K562 (cell line): ENCODE measurements around the gene RBPJ. TPM values are rescaled to one million over a fixed set of nuclear protein-coding genes. Genes with fewer than 3 reads are reported as not detected.
A peak's percentile ranks its signal among the peaks of the same experiment; 100 is the strongest.

Experiments
- ATF7 ChIP-seq: fragments of 450-650 bp; IDR thresholded peaks from 2 replicates; pipeline ENCODE4 v1.7.1; 2014; ENCODE audit warnings: mild to moderate bottlenecking, moderate library complexity
- FOXK2 ChIP-seq, 2 experiments: fragments of 450-650 bp; IDR thresholded peaks in 1 of 2; conservative IDR thresholded peaks in 1 of 2; 2 replicates each; pipeline ENCODE4 v1.6.1; 2016; ENCODE audit warnings: low read depth in 2 of 2, mild to moderate bottlenecking in 1 of 2
- PHB ChIP-seq: fragments of 250-450 bp; sonication (Bioruptor Pico); IDR thresholded peaks from 2 replicates; pipeline ENCODE4 v1.5.0; 2021
- POLR2H ChIP-seq: IDR thresholded peaks from 2 replicates; pipeline ENCODE4 v1.6.1; 2016; ENCODE audit warnings: missing genetic modification characterization, low read depth, mild to moderate bottlenecking, control low read depth, missing compliant biosample characterization, moderate library complexity
- RFX5 ChIP-seq: IDR thresholded peaks from 2 replicates; pipeline ENCODE4 v1.6.1; 2011; ENCODE audit warnings: low read depth, mild to moderate bottlenecking, improper control_type of control experiment, low read length
- SIRT6 ChIP-seq: IDR thresholded peaks from one replicate; pipeline ENCODE4 v1.6.1; 2012; ENCODE audit warnings: low read depth, mild to moderate bottlenecking, control low read depth, inconsistent platforms, low read length, moderate library complexity
- ZNF24 ChIP-seq: fragments of 450-650 bp; IDR thresholded peaks from 2 replicates; pipeline ENCODE4 v1.6.1; 2016
- ZNF263 ChIP-seq: sonication (generic); formaldehyde crosslinking; IDR thresholded peaks from 2 replicates; pipeline ENCODE4 v1.8.0; 2022; ENCODE audit warnings: mild to moderate bottlenecking, missing genetic modification reagents, borderline replicate concordance
- ZNF431 ChIP-seq: sonication (generic); formaldehyde crosslinking; IDR thresholded peaks from 2 replicates; pipeline ENCODE4 v1.8.0; 2022; ENCODE audit warnings: mild to moderate bottlenecking, missing genetic modification reagents
- ZNF76 ChIP-seq: fragments of 250-450 bp; sonication (Bioruptor Pico); IDR thresholded peaks from 2 replicates; pipeline ENCODE4 v1.4.0; 2020; ENCODE audit warnings: mild to moderate bottlenecking, moderate library complexity, borderline replicate concordance
- polyA plus RNA-seq, 8 experiments: library from polyadenylated mRNA; depleted of rRNA in 4 of 8; stranded (reverse) in 5 of 8; unstranded in 3 of 8; fragments of >200 nt; fragmentation: Nextera tagmentation in 2 of 8; fragmentation: Illumina TruSeq in 1 of 8; extraction: Ambion mirVana in 2 of 8; extraction: Trizol in 1 of 8; gene quantifications; 2 replicates each; pipeline versions ENCODE4 v1.2.1 to v1.2.3, GENCODE V29; 2011 to 2014; ENCODE audit warnings: inconsistent platforms in 1 of 8, missing spikeins in 1 of 8
- total RNA-seq, 7 experiments: library from RNA; depleted of rRNA in 6 of 7; stranded (reverse); fragments of >200 nt in 6 of 7; fragmentation: Illumina TruSeq in 2 of 7; extraction: Trizol in 2 of 7; gene quantifications; 2 replicates each; pipeline versions ENCODE4 v1.2.1 to v1.2.3, GENCODE V29; 2011 to 2021; ENCODE audit warnings: low replicate concordance in 1 of 7
- TF ChIP-seq, protein P1 (sequence below): fragments of 250-450 bp; sonication (Bioruptor Pico); IDR thresholded peaks from 2 replicates; pipeline ENCODE4 v1.9.0; 2021; ENCODE audit warnings: mild to moderate bottlenecking, inconsistent platforms
- TF ChIP-seq, protein P2 (sequence below): fragments of 250-450 bp; sonication (Bioruptor Pico); IDR thresholded peaks from 2 replicates; pipeline ENCODE4 v1.8.0; 2022; ENCODE audit warnings: moderate library complexity, mild to moderate bottlenecking, inconsistent platforms
- TF ChIP-seq, protein P3 (sequence below), 2 experiments: IDR thresholded peaks; 2 replicates each; pipeline ENCODE4 v1.6.1; 2012; ENCODE audit warnings: improper control_type of control experiment in 2 of 2, low read depth in 2 of 2, low read length in 2 of 2, borderline replicate concordance in 1 of 2
- TF ChIP-seq, protein P4 (sequence below), 2 experiments: fragments of 450-650 bp in 1 of 2; sonication (generic) in 1 of 2; formaldehyde crosslinking; conservative IDR thresholded peaks; 2 replicates each; pipeline versions ENCODE4 v1.4.0 to v1.8.1; 2020 to 2022; ENCODE audit warnings: mild to moderate bottlenecking in 1 of 2, missing genetic modification reagents in 1 of 2
- TF ChIP-seq, protein P5 (sequence below): sonication (generic); formaldehyde crosslinking; IDR thresholded peaks from 2 replicates; pipeline ENCODE4 v1.8.1; 2022; ENCODE audit warnings: missing genetic modification reagents
- TF ChIP-seq, protein P6 (sequence below), 3 experiments: fragments of 200-800 bp in 1 of 3; sonication (Bioruptor generic) in 1 of 3; sonication (generic) in 1 of 3; formaldehyde crosslinking in 1 of 3; IDR thresholded peaks; 2 replicates each; pipeline versions ENCODE4 v1.6.1 to v1.8.0; 2016 to 2022; ENCODE audit warnings: mild to moderate bottlenecking in 2 of 3, missing compliant biosample characterization in 2 of 3, missing genetic modification characterization in 2 of 3, missing genetic modification reagents in 1 of 3

RBPJ gene
- total and polyA plus RNA-seq, 9 of the 15 experiments (the other 6 are each of a cell fraction or from before 2014, with no cell fraction given), result 17.2 to 49.4 (median 33.8) TPM

DNA sequence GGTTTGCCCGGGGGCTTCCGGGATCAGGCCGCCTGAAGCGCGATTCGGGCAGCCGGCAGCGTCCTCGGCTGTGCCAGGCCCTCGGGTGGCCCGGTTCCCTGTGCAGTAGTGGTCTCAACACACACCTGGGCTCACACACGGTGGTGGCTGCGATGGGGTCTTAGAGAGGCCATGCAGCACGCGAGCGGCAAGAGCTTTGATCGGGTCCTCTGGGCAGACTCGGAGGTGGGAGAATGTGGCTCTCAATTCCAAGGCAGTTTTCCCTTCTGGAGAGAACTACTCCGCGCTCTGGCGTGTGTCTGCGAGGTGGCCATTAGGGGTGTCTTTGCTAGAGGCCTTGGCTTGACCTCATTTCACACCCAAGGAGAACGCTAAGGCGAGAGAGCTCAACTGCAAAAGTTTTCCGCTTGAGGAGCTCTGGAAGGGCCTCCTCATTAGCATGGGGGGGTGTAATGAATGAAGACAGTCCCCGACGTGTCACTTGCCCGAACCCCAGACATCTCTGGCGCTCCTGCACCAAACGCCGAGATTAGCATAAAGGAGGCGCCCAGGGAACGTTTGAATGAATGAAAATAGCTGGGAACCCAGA lies 771 bp upstream of the RBPJ start (continued):
- TF ChIP-seq, protein P1, sequence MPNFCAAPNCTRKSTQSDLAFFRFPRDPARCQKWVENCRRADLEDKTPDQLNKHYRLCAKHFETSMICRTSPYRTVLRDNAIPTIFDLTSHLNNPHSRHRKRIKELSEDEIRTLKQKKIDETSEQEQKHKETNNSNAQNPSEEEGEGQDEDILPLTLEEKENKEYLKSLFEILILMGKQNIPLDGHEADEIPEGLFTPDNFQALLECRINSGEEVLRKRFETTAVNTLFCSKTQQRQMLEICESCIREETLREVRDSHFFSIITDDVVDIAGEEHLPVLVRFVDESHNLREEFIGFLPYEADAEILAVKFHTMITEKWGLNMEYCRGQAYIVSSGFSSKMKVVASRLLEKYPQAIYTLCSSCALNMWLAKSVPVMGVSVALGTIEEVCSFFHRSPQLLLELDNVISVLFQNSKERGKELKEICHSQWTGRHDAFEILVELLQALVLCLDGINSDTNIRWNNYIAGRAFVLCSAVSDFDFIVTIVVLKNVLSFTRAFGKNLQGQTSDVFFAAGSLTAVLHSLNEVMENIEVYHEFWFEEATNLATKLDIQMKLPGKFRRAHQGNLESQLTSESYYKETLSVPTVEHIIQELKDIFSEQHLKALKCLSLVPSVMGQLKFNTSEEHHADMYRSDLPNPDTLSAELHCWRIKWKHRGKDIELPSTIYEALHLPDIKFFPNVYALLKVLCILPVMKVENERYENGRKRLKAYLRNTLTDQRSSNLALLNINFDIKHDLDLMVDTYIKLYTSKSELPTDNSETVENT (CRISPR knock-in tag), result peak; percentile 8; the same call in 1 of the 2 replicates
- TF ChIP-seq ZNF76 (CRISPR knock-in tag) (no peak), ZNF431 (CRISPR knock-in tag) (0 out of 2 replicates have a peak, but pooled peaks have one; percentile 49), POLR2H (no peak), PHB (CRISPR knock-in tag) (no peak), SIRT6 (no peak), RFX5 (no peak), FOXK2 (conservative IDR thresholded peaks at IDR 0.05 in 1 of 2, IDR thresholded peaks at IDR 0.05 in 1 of 2; ENCODE audit: low read depth in 2 of 2) (no peak), ZNF24 (no peak), ATF7 (no peak), ZNF263 (CRISPR knock-in tag) (0 out of 2 replicates have a peak, but pooled peaks have one; percentile 30)
- TF ChIP-seq, protein P2, sequence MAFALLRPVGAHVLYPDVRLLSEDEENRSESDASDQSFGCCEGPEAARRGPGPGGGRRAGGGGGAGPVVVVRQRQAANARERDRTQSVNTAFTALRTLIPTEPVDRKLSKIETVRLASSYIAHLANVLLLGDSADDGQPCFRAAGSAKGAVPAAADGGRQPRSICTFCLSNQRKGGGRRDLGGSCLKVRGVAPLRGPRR, result no peak
- TF ChIP-seq, protein P3, sequence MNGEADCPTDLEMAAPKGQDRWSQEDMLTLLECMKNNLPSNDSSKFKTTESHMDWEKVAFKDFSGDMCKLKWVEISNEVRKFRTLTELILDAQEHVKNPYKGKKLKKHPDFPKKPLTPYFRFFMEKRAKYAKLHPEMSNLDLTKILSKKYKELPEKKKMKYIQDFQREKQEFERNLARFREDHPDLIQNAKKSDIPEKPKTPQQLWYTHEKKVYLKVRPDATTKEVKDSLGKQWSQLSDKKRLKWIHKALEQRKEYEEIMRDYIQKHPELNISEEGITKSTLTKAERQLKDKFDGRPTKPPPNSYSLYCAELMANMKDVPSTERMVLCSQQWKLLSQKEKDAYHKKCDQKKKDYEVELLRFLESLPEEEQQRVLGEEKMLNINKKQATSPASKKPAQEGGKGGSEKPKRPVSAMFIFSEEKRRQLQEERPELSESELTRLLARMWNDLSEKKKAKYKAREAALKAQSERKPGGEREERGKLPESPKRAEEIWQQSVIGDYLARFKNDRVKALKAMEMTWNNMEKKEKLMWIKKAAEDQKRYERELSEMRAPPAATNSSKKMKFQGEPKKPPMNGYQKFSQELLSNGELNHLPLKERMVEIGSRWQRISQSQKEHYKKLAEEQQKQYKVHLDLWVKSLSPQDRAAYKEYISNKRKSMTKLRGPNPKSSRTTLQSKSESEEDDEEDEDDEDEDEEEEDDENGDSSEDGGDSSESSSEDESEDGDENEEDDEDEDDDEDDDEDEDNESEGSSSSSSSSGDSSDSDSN (IDR thresholded peaks at IDR 0.05; ENCODE audit: borderline replicate concordance in 1 of 2, low read depth in 2 of 2, low read length in 2 of 2), result no peak
- TF ChIP-seq, protein P4, sequence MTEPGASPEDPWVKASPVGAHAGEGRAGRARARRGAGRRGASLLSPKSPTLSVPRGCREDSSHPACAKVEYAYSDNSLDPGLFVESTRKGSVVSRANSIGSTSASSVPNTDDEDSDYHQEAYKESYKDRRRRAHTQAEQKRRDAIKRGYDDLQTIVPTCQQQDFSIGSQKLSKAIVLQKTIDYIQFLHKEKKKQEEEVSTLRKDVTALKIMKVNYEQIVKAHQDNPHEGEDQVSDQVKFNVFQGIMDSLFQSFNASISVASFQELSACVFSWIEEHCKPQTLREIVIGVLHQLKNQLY (CRISPR knock-in tag; conservative IDR thresholded peaks at IDR 0.05), result no peak
- TF ChIP-seq, protein P5, sequence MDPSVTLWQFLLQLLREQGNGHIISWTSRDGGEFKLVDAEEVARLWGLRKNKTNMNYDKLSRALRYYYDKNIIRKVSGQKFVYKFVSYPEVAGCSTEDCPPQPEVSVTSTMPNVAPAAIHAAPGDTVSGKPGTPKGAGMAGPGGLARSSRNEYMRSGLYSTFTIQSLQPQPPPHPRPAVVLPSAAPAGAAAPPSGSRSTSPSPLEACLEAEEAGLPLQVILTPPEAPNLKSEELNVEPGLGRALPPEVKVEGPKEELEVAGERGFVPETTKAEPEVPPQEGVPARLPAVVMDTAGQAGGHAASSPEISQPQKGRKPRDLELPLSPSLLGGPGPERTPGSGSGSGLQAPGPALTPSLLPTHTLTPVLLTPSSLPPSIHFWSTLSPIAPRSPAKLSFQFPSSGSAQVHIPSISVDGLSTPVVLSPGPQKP (CRISPR knock-in tag), result no peak
- TF ChIP-seq, protein P6, sequence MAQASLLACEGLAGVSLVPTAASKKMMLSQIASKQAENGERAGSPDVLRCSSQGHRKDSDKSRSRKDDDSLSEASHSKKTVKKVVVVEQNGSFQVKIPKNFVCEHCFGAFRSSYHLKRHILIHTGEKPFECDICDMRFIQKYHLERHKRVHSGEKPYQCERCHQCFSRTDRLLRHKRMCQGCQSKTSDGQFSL (CRISPR knock-in tag; IDR thresholded peaks at IDR 0.05), result peak; percentile 56
- TF ChIP-seq, protein P6 (tag; IDR thresholded peaks at IDR 0.05), result peak in 1 of 2 experiments; percentile 39; a peak in 1 of 4 replicates
